ENCODE data around the gene TBATA. TPM values are rescaled to one million over a fixed set of nuclear protein-coding genes. Genes with fewer than 3 reads are reported as not detected.

Gene TBATA
- total and polyA plus RNA-seq, 11 donors = not detected

DNA sequence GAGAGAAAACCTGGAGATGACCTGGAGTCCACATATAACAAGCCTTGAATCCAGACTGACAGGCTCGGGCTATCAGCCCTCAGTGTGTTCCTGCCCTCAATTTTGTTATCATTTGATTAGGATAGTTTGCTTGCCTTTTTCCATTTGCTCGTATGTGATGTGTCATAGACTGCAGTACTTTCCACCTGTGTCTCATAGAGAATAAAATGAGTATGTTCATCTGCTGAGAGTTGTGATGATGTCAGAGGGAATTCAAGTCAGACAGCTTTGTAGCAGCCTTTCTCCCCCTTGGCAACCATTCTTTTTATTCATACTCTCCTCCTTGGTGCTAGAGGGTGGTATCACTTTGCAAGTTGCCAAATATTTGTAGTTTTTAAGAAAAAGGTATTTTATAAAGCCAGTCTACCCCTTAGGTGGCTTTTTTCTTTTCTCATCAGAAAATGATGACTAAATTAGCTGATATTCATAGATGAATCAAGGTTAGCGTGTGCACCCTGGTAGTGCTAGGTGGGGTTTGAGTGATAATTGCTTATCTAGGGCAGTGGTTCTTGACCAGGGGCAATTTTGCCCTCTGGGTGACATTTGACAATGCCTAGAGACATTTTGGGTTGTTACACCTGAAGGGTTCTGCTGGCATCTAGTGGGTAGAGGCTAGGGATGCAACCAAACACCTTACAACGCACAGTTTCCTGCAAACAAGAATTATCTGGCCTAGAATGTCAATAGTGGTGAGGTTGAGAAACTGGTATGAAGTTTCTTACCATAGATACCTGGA, 36.0 kb upstream of the TBATA start:
- peaks cover 0 to 22% (median 9%) of the 10 kb centered on the region in 12 donors for H3K4me1 ChIP-seq
- H3K36me3 ChIP-seq = peaks cover 0 to 69% (median 39%) of the 10 kb centered on the region in 9 donors
- intact Hi-C loops (cut with DNase I) = no loop called here
- 88 to 93% (median 90%) methylated on average over 4 of the region's 4 CpGs for WGBS, 4 donors
- no peak overlapping the region for H3K27ac ChIP-seq
- ATAC-seq (no peak), DNase-seq (no peak)
- H3K27me3 ChIP-seq = no peaks in the 10 kb centered on the region
- no peak for TF ChIP-seq POLR2A (IDR thresholded peaks at IDR 0.05)
- TF ChIP-seq, protein P1, sequence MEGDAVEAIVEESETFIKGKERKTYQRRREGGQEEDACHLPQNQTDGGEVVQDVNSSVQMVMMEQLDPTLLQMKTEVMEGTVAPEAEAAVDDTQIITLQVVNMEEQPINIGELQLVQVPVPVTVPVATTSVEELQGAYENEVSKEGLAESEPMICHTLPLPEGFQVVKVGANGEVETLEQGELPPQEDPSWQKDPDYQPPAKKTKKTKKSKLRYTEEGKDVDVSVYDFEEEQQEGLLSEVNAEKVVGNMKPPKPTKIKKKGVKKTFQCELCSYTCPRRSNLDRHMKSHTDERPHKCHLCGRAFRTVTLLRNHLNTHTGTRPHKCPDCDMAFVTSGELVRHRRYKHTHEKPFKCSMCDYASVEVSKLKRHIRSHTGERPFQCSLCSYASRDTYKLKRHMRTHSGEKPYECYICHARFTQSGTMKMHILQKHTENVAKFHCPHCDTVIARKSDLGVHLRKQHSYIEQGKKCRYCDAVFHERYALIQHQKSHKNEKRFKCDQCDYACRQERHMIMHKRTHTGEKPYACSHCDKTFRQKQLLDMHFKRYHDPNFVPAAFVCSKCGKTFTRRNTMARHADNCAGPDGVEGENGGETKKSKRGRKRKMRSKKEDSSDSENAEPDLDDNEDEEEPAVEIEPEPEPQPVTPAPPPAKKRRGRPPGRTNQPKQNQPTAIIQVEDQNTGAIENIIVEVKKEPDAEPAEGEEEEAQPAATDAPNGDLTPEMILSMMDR (IDR thresholded peaks at IDR 0.05) = no peak
- H3K4me3 ChIP-seq = no peak overlapping the region
- H3K9me3 ChIP-seq = no peaks in the 10 kb centered on the region

- no peak for TF ChIP-seq POLR2A (IDR thresholded peaks at IDR 0.05)
- TF ChIP-seq, protein P1 (IDR thresholded peaks at IDR 0.05) = no peak
- intact Hi-C loops (cut with DNase I) = loop anchor here in 1 of 10 donors (5.0 kb wide), 1 partner anchor 269 kb away; no protein-coding TSS in a partner anchor
- Histone ChIP-seq H3K9me3 (no peaks in the 10 kb centered on the region), H3K36me3 (peaks cover 0 to 35% (median 23%) of the 10 kb centered on the region in 9 donors), H3K27me3 (no peaks in the 10 kb centered on the region), H3K27ac (peak overlapping the region; percentile 67 to 95 (median 86)), H3K4me3 (peak overlapping the region; percentile 58 to 96 (median 80)), H3K4me1 (peaks cover 0 to 25% (median 11%) of the 10 kb centered on the region in 12 donors)
- 2 to 22% (median 6%) methylated on average over 6 to 43 of the region's 43 CpGs for WGBS, 4 donors
- ATAC-seq (peak; percentile 13 to 79 (median 74)), DNase-seq (peak; percentile 60 to 82 (median 69))
Observed at GRCh38 chr10:70816220-70816894, 31.2 kb upstream of the TBATA start.

DNA sequence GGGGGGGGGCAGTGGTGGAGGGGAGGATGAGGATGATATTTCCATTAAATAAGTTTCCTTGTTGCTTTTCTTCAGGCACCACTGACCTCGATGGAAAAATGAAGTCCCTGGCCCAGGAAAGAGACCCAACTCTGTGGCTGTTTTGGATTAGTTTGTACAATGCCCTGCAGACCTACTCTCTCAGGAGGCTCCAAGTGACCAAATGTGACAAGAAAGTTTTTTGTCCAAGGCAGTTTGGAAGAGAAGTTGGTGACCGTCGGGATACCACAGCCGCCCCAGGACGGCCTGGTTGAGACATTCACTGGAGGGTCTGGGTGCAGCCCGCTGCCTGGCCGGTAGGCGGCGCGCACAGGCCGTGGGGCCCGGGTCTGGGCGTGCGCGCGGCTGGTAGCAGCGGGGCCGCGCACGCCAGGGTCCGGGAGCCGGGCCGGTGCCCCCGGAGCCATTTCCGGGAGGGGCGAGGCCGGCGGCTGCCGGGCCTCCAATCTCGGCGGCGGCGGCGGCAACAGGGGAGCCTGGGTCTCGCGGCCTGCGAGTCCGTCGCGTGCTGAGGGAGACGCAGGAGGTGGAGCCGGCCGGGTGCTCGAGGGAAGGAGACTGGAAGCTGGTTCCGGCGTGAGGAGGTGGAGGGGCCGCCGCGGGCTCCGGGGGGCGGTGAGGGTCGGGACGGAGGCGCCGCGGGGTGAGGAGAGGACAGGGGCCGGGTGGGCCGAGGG, 30.5 kb upstream of the TBATA start, which contains the start of gene SGPL1:
Gene SGPL1 (plus strand): TSS at position 445 of the 716 bp plus-strand sequence. CDS start 906 bp downstream, outside the sequence.
- 2 to 4% (median 2%) methylated on average over 19 to 58 of the region's 58 CpGs for WGBS, 4 donors
- peak; percentile 87 to 98 (median 97) for ATAC-seq
- peak within 1 kb of the TSS; percentile 67 to 95 (median 86) for H3K27ac ChIP-seq
- DNase-seq = peak; percentile 81 to 93 (median 88)
- peaks cover 0 to 28% (median 19%) of the 10 kb centered on the region in 9 donors for H3K36me3 ChIP-seq
- H3K4me1 ChIP-seq = peaks cover 0 to 25% (median 11%) of the 10 kb centered on the region in 12 donors
- intact Hi-C loops (cut with DNase I) = loop anchor here in 9 of 10 donors (1.0 to 5.0 kb wide), 3 partner anchors 65 to 268 kb away; no protein-coding TSS in a partner anchor
- peak within 1 kb of the TSS; percentile 58 to 96 (median 80) for H3K4me3 ChIP-seq
- no peaks in the 10 kb centered on the region for H3K9me3 ChIP-seq
- TF ChIP-seq, protein P1 (IDR thresholded peaks at IDR 0.05) = peak; percentile 81 to 99 (median 98)
- peak in 1 of 2 donors; percentile 70 for TF ChIP-seq POLR2A (IDR thresholded peaks at IDR 0.05)
- H3K27me3 ChIP-seq = no peaks in the 10 kb centered on the region

All from heart left ventricle (tissue), 16 donors.